GM19025 (cell line): ENCODE measurements around the gene SLC6A8.
"Not testable (repeated sequence)": the region's sequence is repeated elsewhere in the genome, so short reads cannot be mapped to it uniquely, and the experiment has no call there.

ENCODE experiments used
- ATAC-seq: cut with Tn5 transposase; IDR thresholded peaks from one replicate; pipeline ENCODE4 v1.9.1; 2021; ENCODE audit warnings: mild to moderate bottlenecking, low read depth, moderate library complexity; ENCODE audit not compliant: unreplicated experiment

SLC6A8 gene

GRCh38 chrX:153726286-153727122 is 38.8 kb downstream of the SLC6A8 start:
- no peak for ATAC-seq

- no peak for ATAC-seq
Observed at GRCh38 chrX:153727123-153727931, 39.6 kb downstream of the SLC6A8 start.

GRCh38 chrX:153728095-153728494 is 40.4 kb downstream of the SLC6A8 start:
- ATAC-seq: no peak

GRCh38 chrX:153728951-153729631 is 41.4 kb downstream of the SLC6A8 start:
- no peak for ATAC-seq

- ATAC-seq: not testable (repeated sequence)
Observed at GRCh38 chrX:153730115-153730514, 42.4 kb downstream of the SLC6A8 start.

- ATAC-seq: no peak
Observed at GRCh38 chrX:153731117-153731844, 43.6 kb downstream of the SLC6A8 start.

GRCh38 chrX:153731845-153732215 is 44.1 kb downstream of the SLC6A8 start:
- no peak for ATAC-seq

GRCh38 chrX:153732401-153732800 is 44.7 kb downstream of the SLC6A8 start:
- ATAC-seq: no peak

GRCh38 chrX:153733651-153734240 is 46.0 kb downstream of the SLC6A8 start:
- ATAC-seq: no peak

- ATAC-seq: no peak
Observed at GRCh38 chrX:153734871-153735270, 47.1 kb downstream of the SLC6A8 start.

GRCh38 chrX:153735274-153735673 is 47.5 kb downstream of the SLC6A8 start:
- ATAC-seq: no peak

GRCh38 chrX:153736071-153736820 is 48.5 kb downstream of the SLC6A8 start:
- ATAC-seq: no peak

GRCh38 chrX:153736871-153737441 is 49.2 kb downstream of the SLC6A8 start:
- no peak for ATAC-seq

GRCh38 chrX:153738056-153738605 is 50.4 kb downstream of the SLC6A8 start:
- no peak for ATAC-seq

GRCh38 chrX:153739754-153740486 is 52.2 kb downstream of the SLC6A8 start:
- ATAC-seq: no peak

GRCh38 chrX:153740631-153741222 is 53.0 kb downstream of the SLC6A8 start:
- no peak for ATAC-seq

- no peak for ATAC-seq
Observed at GRCh38 chrX:153741446-153741845, 53.7 kb downstream of the SLC6A8 start.

GRCh38 chrX:153742111-153742510 is 54.4 kb downstream of the SLC6A8 start:
- not testable (repeated sequence) for ATAC-seq
